ENCODE results near the gene HECW1.

- TF ChIP-seq SUZ12 (IDR thresholded peaks at IDR 0.05) (no peak), ELF4 (IDR thresholded peaks at IDR 0.05) (no peak), BHLHE40 (IDR thresholded peaks at IDR 0.05; ENCODE audit: borderline replicate concordance) (no peak), FOXA1 (IDR thresholded peaks at IDR 0.05) (no peak), FOXM1 (IDR thresholded peaks at IDR 0.05; ENCODE audit: borderline replicate concordance) (no peak), SP1 (IDR thresholded peaks at IDR 0.05) (no peak), NFRKB (IDR thresholded peaks at IDR 0.05) (no peak), ARNT (IDR thresholded peaks at IDR 0.05) (no peak), ZNF384 (IDR thresholded peaks at IDR 0.05) (no peak), HDGF (IDR thresholded peaks at IDR 0.05; ENCODE audit: borderline replicate concordance) (no peak)
These were observed 181.7 kb downstream of the HECW1 start for GRCh38 chr7:43294080-43294630.

Data from HEK293T (cell line).